ENCODE results near the gene ZNF621. TPM values are rescaled to one million over a fixed set of nuclear protein-coding genes. Genes with fewer than 3 reads are reported as not detected.
A peak's percentile ranks its signal among the peaks of the same experiment; 100 is the strongest.

Gene ZNF621
- total RNA-seq, 1 donor from 2014 or later: 25.8 TPM

DNA sequence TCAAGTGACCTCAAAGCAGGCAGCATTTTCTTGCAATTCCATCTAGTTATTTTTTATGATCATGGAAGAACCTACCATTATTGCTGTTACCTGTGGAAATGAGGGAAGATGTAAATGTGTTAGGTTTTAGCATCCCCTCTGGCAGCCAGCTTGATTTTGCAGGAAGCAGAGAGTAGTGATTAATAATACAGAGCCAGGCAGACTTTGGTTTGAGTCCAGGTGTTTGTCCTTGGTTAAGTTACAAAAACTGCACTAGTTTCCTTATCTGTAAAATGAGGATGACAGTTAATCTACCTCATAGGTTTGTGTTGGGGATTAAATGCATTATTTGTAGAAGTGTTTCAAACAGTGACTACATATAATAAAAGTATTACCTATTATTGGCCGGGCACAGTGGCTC lies 6.7 kb upstream of the ZNF621 start:
- intact Hi-C loops (cut with micrococcal nuclease): no loop called here
- no peak for ATAC-seq (ENCODE audit: low read depth)
- H3K36me3 Mint-ChIP-seq (ENCODE audit: low read depth): peaks cover 21% of the 10 kb centered on the region
- TF ChIP-seq, protein P1, sequence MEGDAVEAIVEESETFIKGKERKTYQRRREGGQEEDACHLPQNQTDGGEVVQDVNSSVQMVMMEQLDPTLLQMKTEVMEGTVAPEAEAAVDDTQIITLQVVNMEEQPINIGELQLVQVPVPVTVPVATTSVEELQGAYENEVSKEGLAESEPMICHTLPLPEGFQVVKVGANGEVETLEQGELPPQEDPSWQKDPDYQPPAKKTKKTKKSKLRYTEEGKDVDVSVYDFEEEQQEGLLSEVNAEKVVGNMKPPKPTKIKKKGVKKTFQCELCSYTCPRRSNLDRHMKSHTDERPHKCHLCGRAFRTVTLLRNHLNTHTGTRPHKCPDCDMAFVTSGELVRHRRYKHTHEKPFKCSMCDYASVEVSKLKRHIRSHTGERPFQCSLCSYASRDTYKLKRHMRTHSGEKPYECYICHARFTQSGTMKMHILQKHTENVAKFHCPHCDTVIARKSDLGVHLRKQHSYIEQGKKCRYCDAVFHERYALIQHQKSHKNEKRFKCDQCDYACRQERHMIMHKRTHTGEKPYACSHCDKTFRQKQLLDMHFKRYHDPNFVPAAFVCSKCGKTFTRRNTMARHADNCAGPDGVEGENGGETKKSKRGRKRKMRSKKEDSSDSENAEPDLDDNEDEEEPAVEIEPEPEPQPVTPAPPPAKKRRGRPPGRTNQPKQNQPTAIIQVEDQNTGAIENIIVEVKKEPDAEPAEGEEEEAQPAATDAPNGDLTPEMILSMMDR (IDR thresholded peaks at IDR 0.05): no peak
- no peaks in the 10 kb centered on the region for H3K9me3 Mint-ChIP-seq
- H3K4me3 Mint-ChIP-seq: no peak overlapping the region
- DNase-seq: no peak
- CTCF ChIA-PET: no interaction called here
- no peaks in the 10 kb centered on the region for H3K4me1 Mint-ChIP-seq
- no peaks in the 10 kb centered on the region for H3K27me3 Mint-ChIP-seq
- no peak overlapping the region for H3K27ac Mint-ChIP-seq
- POLR2A ChIA-PET: no interaction called here

DNA sequence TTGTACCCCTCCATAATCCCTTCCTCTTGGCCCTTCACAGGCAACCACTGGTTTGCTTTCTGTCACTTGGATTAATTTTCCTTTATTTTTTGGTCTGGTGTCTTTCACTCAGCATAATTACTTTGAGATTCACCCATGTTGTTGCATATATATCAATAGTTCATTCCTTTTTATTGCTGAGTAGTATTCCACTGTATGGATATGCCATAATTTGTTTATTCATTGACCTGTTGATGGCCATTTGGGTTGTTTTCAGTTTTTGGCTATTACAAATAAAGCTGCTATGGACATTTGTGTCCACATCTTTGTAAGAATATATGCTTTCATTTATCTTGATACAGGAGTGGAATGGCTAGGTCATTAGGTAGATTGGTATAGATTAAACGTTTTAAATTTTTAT lies 5.9 kb upstream of the ZNF621 start:
- no peaks in the 10 kb centered on the region for H3K27me3 Mint-ChIP-seq
- DNase-seq: no peak
- CTCF ChIA-PET: no interaction called here
- TF ChIP-seq, protein P1 (IDR thresholded peaks at IDR 0.05): no peak
- POLR2A ChIA-PET: no interaction called here
- no peak overlapping the region for H3K4me3 Mint-ChIP-seq
- H3K9me3 Mint-ChIP-seq: no peaks in the 10 kb centered on the region
- no peak overlapping the region for H3K27ac Mint-ChIP-seq
- no peaks in the 10 kb centered on the region for H3K4me1 Mint-ChIP-seq
- intact Hi-C loops (cut with micrococcal nuclease): no loop called here
- ATAC-seq (ENCODE audit: low read depth): no peak
- peaks cover 20% of the 10 kb centered on the region for H3K36me3 Mint-ChIP-seq (ENCODE audit: low read depth)

DNA sequence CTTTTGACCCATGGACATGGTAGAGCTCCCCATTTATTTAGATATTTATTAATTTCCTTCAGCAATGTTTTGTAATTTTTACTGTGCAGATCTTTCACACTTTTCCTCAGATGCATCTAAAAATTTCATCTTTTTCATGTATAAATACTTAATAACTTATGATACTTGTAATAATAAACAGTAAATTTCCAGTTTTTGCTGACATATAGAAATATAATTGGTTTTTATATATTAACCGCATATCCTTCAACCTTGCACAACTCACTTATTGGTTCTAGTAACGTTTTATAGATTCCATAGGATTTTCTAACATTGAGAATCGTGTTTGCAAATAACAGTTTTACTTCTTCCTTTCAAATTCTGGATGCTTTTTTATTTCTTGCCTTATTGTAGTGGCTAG lies 3.5 kb upstream of the ZNF621 start:
- H3K4me3 Mint-ChIP-seq: no peak overlapping the region
- H3K36me3 Mint-ChIP-seq (ENCODE audit: low read depth): peaks cover 8% of the 10 kb centered on the region
- intact Hi-C loops (cut with micrococcal nuclease): loop anchor here (5.0 to 10.0 kb wide), 2 partner anchors 194 to 1136 kb away; partner anchors contain the start of gene SLC25A38
- no peaks in the 10 kb centered on the region for H3K27me3 Mint-ChIP-seq
- ChIA-PET CTCF (no interaction called here), POLR2A (interaction anchor here (0.6 kb wide), 1 partner anchor 36 kb away, joined by 5 read pairs; no protein-coding TSS in a partner anchor)
- DNase-seq (no peak), ATAC-seq (ENCODE audit: low read depth) (no peak)
- H3K9me3 Mint-ChIP-seq: no peaks in the 10 kb centered on the region
- TF ChIP-seq, protein P1 (IDR thresholded peaks at IDR 0.05): no peak
- peaks cover 15% of the 10 kb centered on the region for H3K4me1 Mint-ChIP-seq
- no peak overlapping the region for H3K27ac Mint-ChIP-seq

- intact Hi-C loops (cut with micrococcal nuclease): loop anchor here (1.0 to 10.0 kb wide), 8 partner anchors 17 to 1139 kb away; partner anchors contain the start of genes EIF1B, RPL14, SLC25A38 and ZNF619
- TF ChIP-seq, protein P1 (IDR thresholded peaks at IDR 0.05): no peak
- Mint-ChIP-seq H3K27me3 (no peaks in the 10 kb centered on the region), H3K4me3 (peak overlapping the region; percentile 93), H3K27ac (peak overlapping the region; percentile 91), H3K4me1 (peaks cover 18% of the 10 kb centered on the region), H3K9me3 (no peaks in the 10 kb centered on the region), H3K36me3 (ENCODE audit: low read depth) (peaks cover 26% of the 10 kb centered on the region)
- ATAC-seq (ENCODE audit: low read depth): no peak
- POLR2A ChIA-PET: interaction anchor here (0.6 to 3.3 kb wide), 11 partner anchors 10 to 676 kb away, joined by 3 to 32 read pairs (median 8); partner anchors contain the start of genes CTNNB1, RPL14, ZNF619 and ZNF620
- no peak for DNase-seq
- CTCF ChIA-PET: interaction anchor here (2.0 kb wide), 1 partner anchor 18 kb away, joined by 5 read pairs; the partner anchor contains the start of gene ZNF620
Measured at GRCh38 chr3:40523781-40524180, 979 bp upstream of the ZNF621 start.

DNA sequence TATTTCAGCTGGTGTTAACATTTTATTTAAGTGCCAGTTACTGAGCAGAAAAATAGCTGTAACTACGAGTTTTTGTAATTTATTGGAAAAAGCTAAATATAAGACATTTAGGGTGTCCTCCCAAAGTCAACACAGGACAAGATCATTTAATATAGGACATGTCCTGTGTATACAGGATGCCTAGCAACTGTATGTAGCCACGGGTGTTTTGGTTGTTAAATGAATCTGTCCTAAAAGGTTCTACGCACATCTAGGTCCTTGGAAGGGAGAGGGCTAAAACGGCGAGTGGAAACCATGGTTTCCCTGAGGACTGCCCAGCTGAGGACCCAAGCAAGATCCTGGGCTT lies 565 bp upstream of the ZNF621 start:
- ATAC-seq (ENCODE audit: low read depth): peak; percentile 14
- CTCF ChIA-PET: interaction anchor here (0.7 to 2.0 kb wide), 2 partner anchors 18 to 56 kb away, joined by 3 to 5 read pairs; partner anchors contain the start of gene ZNF620
- Mint-ChIP-seq H3K4me1 (peaks cover 18% of the 10 kb centered on the region), H3K4me3 (peak overlapping the region; percentile 93), H3K27me3 (no peaks in the 10 kb centered on the region), H3K27ac (peak overlapping the region; percentile 91), H3K36me3 (ENCODE audit: low read depth) (peaks cover 30% of the 10 kb centered on the region), H3K9me3 (no peaks in the 10 kb centered on the region)
- POLR2A ChIA-PET: interaction anchor here (0.6 to 3.3 kb wide), 10 partner anchors 10 to 675 kb away, joined by 3 to 32 read pairs (median 9); partner anchors contain the start of genes CTNNB1, RPL14, ZNF619 and ZNF620
- no peak for DNase-seq
- TF ChIP-seq, protein P1 (IDR thresholded peaks at IDR 0.05): no peak
- intact Hi-C loops (cut with micrococcal nuclease): loop anchor here (1.0 to 10.0 kb wide), 8 partner anchors 18 to 1139 kb away; partner anchors contain the start of genes EIF1B, RPL14, SLC25A38 and ZNF619

All from activated B cell treated with CpG ODN at 0.5 μM for 24 hours (primary cell).